ENCODE measurements around the gene AMMECR1.

DNA sequence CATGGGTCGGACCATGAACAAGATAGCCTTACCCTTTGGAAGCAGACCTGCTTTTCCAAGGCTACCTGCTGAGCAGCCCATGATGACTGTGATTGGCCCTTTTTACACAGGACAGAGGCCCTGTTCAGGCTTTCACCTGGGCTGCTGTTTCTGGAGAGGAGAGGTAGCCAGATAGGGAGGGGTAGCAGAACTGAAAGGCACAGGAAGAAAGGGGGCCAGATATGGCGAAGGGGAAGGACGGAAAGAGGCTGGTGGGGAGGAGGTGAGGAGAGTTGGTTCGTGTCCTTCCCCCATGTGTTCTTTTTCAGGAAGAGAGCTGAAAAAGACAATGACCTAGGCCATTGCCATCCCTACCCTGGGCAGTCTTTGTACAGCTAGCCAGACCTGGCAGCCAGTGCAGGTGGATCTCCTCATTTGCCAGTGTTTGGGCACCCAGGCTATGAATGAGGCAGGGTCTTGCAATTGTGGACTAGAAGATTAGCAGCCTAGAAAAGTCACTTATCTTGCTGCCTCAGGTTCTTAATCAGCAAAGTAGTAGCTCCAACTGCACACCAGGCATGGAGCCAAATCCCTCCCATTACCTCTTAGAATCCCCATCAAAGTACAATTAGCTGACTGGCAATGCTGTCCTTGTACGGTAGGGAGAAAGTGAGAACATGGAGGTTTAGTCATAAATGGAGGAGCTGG lies 139.6 kb downstream of the AMMECR1 start:
- TF ChIP-seq, protein P1, sequence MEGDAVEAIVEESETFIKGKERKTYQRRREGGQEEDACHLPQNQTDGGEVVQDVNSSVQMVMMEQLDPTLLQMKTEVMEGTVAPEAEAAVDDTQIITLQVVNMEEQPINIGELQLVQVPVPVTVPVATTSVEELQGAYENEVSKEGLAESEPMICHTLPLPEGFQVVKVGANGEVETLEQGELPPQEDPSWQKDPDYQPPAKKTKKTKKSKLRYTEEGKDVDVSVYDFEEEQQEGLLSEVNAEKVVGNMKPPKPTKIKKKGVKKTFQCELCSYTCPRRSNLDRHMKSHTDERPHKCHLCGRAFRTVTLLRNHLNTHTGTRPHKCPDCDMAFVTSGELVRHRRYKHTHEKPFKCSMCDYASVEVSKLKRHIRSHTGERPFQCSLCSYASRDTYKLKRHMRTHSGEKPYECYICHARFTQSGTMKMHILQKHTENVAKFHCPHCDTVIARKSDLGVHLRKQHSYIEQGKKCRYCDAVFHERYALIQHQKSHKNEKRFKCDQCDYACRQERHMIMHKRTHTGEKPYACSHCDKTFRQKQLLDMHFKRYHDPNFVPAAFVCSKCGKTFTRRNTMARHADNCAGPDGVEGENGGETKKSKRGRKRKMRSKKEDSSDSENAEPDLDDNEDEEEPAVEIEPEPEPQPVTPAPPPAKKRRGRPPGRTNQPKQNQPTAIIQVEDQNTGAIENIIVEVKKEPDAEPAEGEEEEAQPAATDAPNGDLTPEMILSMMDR (conservative IDR thresholded peaks at IDR 0.05 in 1 of 2, IDR thresholded peaks at IDR 0.05 in 1 of 2; ENCODE audit: extremely low read depth in 1 of 2, insufficient read depth in 1 of 2, low read depth in 1 of 2, low read length in 2 of 2) = no peak
- TF ChIP-seq EZH2 (IDR thresholded peaks at IDR 0.05; ENCODE audit: borderline replicate concordance, low read length) = no peak
